Thyroid gland (tissue), 4 donors: ENCODE results near the gene ZBTB48. TPM values are rescaled to one million over a fixed set of nuclear protein-coding genes. Genes with fewer than 3 reads are reported as not detected.
A peak's percentile ranks its signal among the peaks of the same experiment; 100 is the strongest.

Source experiments
- DNase-seq, 2 donors: peaks; one replicate each; pipeline ENCODE4 v3.0.0-alpha.2; 2019
- H3K27ac ChIP-seq, 3 donors: fragments of 200-600 bp; sonication (generic); 1 replicate in 2 of 3; 2 replicates in 1 of 3; pipeline ENCODE4 v1.5.1; 2016 to 2019; ENCODE audit warnings: mild to moderate bottlenecking in 1 of 3, moderate library complexity in 1 of 3
- H3K27me3 ChIP-seq: fragments of 200-600 bp; sonication (generic); one replicate; pipeline ENCODE4 v1.5.1; 2019
- H3K36me3 ChIP-seq, 2 donors: fragments of 200-600 bp; sonication (generic); one replicate each; pipeline ENCODE4 v1.5.1; 2016 to 2019
- H3K4me1 ChIP-seq, 2 donors: fragments of 200-600 bp; sonication (generic); one replicate each; pipeline ENCODE4 v1.5.1; 2017 to 2019
- H3K4me3 ChIP-seq, 3 donors: fragments of 200-600 bp; sonication (generic); replicated peaks in 1 of 3; 1 replicate in 2 of 3; 2 replicates in 1 of 3; pipeline ENCODE4 v1.5.1; 2016; ENCODE audit warnings: mild to moderate bottlenecking in 1 of 3
- H3K9me3 ChIP-seq: fragments of 200-600 bp; sonication (generic); one replicate; pipeline ENCODE4 v1.5.1; 2017
- CTCF ChIP-seq, 6 experiments: fragments of 200-600 bp in 3 of 6; fragments of 450-650 bp in 3 of 6; sonication (generic) in 3 of 6; IDR thresholded peaks; one replicate each; pipeline ENCODE4 v1.5.1; 2016 to 2019; ENCODE audit warnings: antibody characterized with exemption in 6 of 6, mild to moderate bottlenecking in 2 of 6, inconsistent platforms in 1 of 6, moderate library complexity in 1 of 6
- POLR2A ChIP-seq, 2 donors: fragments of 450-650 bp; IDR thresholded peaks; one replicate each; pipeline ENCODE4 v1.6.1; 2017; ENCODE audit warnings: antibody characterized with exemption in 2 of 2, mild to moderate bottlenecking in 2 of 2, moderate library complexity in 1 of 2
- WGBS, 2 donors: methylation state at CpG; one replicate each; pipeline ENCODE4 v1.1.5; 2017; 5-methylcytosine and 5-hydroxymethylcytosine counted together
- intact Hi-C: fragments of 100-400 bp; cut with DNase I; formaldehyde crosslinking; loops from one replicate; pipeline ENCODE4 v1.15.1; 2023
- total RNA-seq, 4 donors: library from RNA; depleted of rRNA; stranded (reverse); fragments of >200 nt; gene quantifications; one replicate each; pipeline ENCODE4 v1.2.3, GENCODE V29; 2016

Gene ZBTB48
- total RNA-seq, 4 donors from 2014 or later, result 22.7 to 33.8 (median 29.4) TPM

DNA sequence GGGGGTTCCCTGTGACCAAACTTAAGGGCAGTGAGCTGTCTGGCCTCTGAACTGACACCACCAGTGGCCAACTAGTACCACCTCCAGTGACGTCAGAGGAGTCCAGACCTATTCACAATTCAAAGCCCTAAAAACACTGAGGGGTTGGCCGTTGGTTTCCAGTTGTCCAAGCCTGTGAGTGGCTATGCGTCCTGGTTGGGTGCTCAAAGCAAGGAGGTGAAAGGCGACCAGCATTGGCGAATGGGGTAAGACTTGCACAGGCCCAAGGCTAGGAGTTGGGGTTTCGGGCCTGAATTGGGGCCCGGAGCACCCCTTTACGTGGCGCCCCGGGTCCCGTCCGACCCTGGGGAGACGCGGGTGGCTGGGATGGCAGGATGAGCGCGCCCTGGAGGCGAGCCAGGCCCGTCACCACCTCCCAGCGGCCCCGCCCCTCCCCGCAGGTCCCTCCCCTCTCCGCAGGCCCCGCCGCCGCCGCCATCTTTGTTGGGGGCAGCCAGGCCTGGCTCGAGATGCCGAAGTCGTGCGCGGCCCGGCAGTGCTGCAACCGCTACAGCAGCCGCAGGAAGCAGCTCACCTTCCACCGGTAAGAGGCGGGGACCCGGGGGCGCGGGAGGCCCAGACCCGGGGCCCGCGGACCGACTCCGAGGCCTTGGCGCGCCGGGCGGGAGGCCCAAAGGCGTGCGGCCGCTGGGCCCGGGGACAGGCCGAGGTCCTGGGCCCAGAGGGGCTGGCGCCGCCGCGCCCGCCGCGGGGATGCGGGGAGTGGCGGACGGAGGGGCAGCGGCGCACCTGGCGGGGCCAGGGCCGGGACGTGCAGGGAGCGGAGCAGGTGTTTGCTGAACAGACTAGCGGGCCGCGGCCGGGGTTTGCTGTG lies 45.2 kb downstream of the ZBTB48 start, which contains the start of gene THAP3:
TSS of gene THAP3 (plus strand) at position 159 of the 874 bp plus-strand sequence. CDS start at position 510, 351 bp downstream.
- peaks cover 22 to 27% of the 10 kb centered on the region in 2 donors for H3K36me3 ChIP-seq
- peak within 1 kb of the TSS; percentile 20 to 64 (median 57) for H3K4me3 ChIP-seq
- peaks cover 40 to 45% of the 10 kb centered on the region in 2 donors for H3K4me1 ChIP-seq
- H3K27ac ChIP-seq, result peak within 1 kb of the TSS; percentile 85 to 96 (median 95)
- peak; percentile 85 to 86 for DNase-seq
- no peaks in the 10 kb centered on the region for H3K9me3 ChIP-seq
- H3K27me3 ChIP-seq, result no peaks in the 10 kb centered on the region
- intact Hi-C loops, result no loop called here
- 0 to 11% methylated on average over 1 to 6 of the region's 73 CpGs for WGBS, 2 donors
- peak in 1 of 2 donors; percentile 71 for TF ChIP-seq POLR2A (IDR thresholded peaks at IDR 0.05)
- peak in 1 of 6 experiments; percentile 9 for TF ChIP-seq CTCF (IDR thresholded peaks at IDR 0.05)

GRCh38 chr1:6625584-6626149 lies 45.9 kb downstream of the ZBTB48 start:
- 14 to 18% methylated on average over 14 to 17 of the region's 32 CpGs for WGBS, 2 donors
- peaks cover 40 to 45% of the 10 kb centered on the region in 2 donors for H3K4me1 ChIP-seq
- no peak for DNase-seq
- H3K27me3 ChIP-seq, result no peaks in the 10 kb centered on the region
- peak overlapping the region; percentile 85 to 96 (median 95) for H3K27ac ChIP-seq
- H3K9me3 ChIP-seq, result no peaks in the 10 kb centered on the region
- peaks cover 18 to 22% of the 10 kb centered on the region in 2 donors for H3K36me3 ChIP-seq
- H3K4me3 ChIP-seq, result peak overlapping the region; percentile 20 to 64 (median 57)
- TF ChIP-seq CTCF (IDR thresholded peaks at IDR 0.05), result no peak
- TF ChIP-seq POLR2A (IDR thresholded peaks at IDR 0.05), result no peak
- intact Hi-C loops, result no loop called here

DNA sequence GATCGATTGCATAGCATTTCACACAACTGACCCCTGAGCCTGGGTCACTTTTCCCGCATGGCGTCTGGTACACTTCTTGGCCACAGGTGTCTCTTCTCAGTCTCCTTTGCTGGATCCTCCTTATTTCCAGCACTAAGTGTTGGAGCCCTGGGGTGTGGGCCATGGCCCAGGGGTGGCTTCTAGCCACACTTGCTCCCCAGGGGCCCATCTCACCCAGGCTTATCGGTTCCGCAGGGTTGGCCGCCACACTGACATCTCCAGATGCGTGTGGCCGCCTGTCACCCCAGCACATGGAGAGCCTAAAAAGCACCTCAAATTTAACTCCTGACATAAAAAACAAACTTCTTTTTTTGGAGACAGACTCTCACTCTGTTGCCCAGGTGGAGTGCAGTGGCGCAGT lies 47.2 kb downstream of the ZBTB48 start:
- H3K4me1 ChIP-seq, result peaks cover 36 to 39% of the 10 kb centered on the region in 2 donors
- peaks cover 13 to 15% of the 10 kb centered on the region in 2 donors for H3K36me3 ChIP-seq
- H3K4me3 ChIP-seq, result no peak overlapping the region
- WGBS, 2 donors, result 91 to 97% methylated on average over 8 to 9 of the region's 9 CpGs
- TF ChIP-seq POLR2A (IDR thresholded peaks at IDR 0.05), result no peak
- no peak for TF ChIP-seq CTCF (IDR thresholded peaks at IDR 0.05)
- H3K9me3 ChIP-seq, result no peaks in the 10 kb centered on the region
- DNase-seq, result no peak
- H3K27me3 ChIP-seq, result no peaks in the 10 kb centered on the region
- no peak overlapping the region for H3K27ac ChIP-seq
- intact Hi-C loops, result no loop called here

DNA sequence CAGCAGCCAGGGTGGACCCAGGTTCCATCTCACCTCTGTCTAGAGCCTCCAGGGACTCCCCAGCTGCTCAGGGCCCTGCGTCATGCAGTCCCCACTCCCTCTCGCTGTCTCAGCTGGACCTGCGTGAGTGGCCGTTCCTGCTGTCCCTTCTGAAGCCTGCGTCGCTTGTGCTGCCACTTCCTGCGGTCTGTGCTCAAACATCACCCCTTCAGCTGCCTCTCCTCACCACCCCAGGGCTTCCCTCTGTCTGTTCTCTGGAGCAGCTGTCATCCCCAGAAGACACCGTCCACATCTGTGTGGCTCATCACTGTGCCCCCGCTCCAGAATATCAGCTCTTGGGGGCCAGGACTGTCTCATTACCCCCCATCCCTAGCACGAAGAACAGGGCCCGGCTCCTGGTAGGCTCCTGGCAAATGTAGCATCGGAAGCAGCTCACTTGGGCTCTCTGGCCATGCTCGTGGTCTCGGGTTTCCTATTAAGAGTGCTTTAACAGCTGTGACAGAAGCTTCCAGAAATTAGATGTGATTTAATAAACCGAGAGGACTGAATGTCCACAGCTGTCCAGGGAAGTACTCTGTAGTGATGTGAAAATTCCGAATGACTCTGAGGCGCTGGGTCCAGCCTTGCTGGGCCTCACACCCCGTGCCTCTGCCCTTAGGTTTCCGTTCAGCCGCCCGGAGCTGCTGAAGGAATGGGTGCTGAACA lies 48.2 kb downstream of the ZBTB48 start:
- no peaks in the 10 kb centered on the region for H3K9me3 ChIP-seq
- peaks cover 29% of the 10 kb centered on the region in 2 donors for H3K4me1 ChIP-seq
- TF ChIP-seq POLR2A (IDR thresholded peaks at IDR 0.05) (no peak), CTCF (IDR thresholded peaks at IDR 0.05) (no peak)
- H3K27me3 ChIP-seq, result no peaks in the 10 kb centered on the region
- intact Hi-C loops, result no loop called here
- H3K4me3 ChIP-seq, result no peak overlapping the region
- no peak for DNase-seq
- no peak overlapping the region for H3K27ac ChIP-seq
- H3K36me3 ChIP-seq, result peaks cover 21 to 23% of the 10 kb centered on the region in 2 donors
- 88 to 89% methylated on average over 17 to 19 of the region's 21 CpGs for WGBS, 2 donors
